Measurements from ENCODE around the gene IMMT.

GRCh38 chr2:86143307-86143706 lies 52.0 kb downstream of the IMMT start:
- TF ChIP-seq CTCF (IDR thresholded peaks at IDR 0.05), result no peak
- no peak for TF ChIP-seq POLR2A (IDR thresholded peaks at IDR 0.05)
